ENCODE measurements around the gene CFAP57.
A peak's percentile ranks its signal among the peaks of the same experiment; 100 is the strongest.

DNA sequence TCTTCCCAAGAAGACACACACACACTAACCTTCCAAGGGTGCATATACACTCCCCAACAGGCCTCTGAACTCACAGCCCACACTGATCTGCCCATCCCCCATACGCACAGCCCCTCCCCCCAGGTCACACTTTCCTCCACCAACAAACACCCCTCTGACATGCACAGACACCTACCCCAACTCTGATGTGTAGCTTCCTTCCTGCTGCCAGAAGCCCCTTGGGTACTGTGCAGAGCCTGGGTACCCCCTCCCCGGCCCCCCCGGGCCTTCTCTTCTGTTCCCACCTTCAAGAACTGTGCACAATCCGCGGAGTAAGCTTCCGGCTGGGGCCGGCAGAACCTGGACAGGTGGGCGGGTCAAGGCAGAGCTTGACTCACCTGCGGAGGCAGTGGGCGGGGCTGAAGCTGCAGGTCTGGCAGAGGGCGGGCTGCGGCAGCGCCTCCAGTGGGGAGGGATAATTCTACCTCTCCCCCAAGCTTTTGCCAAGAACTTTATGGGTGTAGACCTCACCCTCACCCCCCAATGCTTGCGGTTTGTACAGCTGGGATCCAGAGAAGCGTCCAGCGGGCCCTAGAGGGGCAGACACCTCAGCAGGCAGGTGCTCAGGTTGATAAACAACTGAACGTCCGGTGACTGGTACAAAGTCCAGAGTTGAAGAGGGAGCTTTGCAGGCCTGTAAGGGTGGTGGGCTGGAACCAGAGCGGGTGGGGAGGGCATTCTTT lies 113.3 kb downstream of the CFAP57 start, which contains the start of gene C1orf210:
- TF ChIP-seq, protein P1, sequence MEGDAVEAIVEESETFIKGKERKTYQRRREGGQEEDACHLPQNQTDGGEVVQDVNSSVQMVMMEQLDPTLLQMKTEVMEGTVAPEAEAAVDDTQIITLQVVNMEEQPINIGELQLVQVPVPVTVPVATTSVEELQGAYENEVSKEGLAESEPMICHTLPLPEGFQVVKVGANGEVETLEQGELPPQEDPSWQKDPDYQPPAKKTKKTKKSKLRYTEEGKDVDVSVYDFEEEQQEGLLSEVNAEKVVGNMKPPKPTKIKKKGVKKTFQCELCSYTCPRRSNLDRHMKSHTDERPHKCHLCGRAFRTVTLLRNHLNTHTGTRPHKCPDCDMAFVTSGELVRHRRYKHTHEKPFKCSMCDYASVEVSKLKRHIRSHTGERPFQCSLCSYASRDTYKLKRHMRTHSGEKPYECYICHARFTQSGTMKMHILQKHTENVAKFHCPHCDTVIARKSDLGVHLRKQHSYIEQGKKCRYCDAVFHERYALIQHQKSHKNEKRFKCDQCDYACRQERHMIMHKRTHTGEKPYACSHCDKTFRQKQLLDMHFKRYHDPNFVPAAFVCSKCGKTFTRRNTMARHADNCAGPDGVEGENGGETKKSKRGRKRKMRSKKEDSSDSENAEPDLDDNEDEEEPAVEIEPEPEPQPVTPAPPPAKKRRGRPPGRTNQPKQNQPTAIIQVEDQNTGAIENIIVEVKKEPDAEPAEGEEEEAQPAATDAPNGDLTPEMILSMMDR (conservative IDR thresholded peaks at IDR 0.05): peak; percentile 70
- no peak for TF ChIP-seq EZH2 (IDR thresholded peaks at IDR 0.05; ENCODE audit: low read depth)
